K562 (cell line): ENCODE measurements around the gene AGRN. TPM values are rescaled to one million over a fixed set of nuclear protein-coding genes. Genes with fewer than 3 reads are reported as not detected.
A peak's percentile ranks its signal among the peaks of the same experiment; 100 is the strongest.

Source experiments
- E2F3 ChIP-seq: fragments of 250-450 bp; sonication (Bioruptor Pico); IDR thresholded peaks from 2 replicates; pipeline ENCODE4 v1.4.0; 2020; ENCODE audit warnings: mild to moderate bottlenecking
- E2F8 ChIP-seq: fragments of 450-650 bp; IDR thresholded peaks from 2 replicates; pipeline ENCODE4 v1.7.1; 2018; ENCODE audit warnings: mild to moderate bottlenecking, low read depth; ENCODE audit not compliant: partially characterized antibody
- HLTF ChIP-seq: fragments of 450-650 bp; IDR thresholded peaks from 2 replicates; pipeline ENCODE4 v1.6.1; 2016
- NKRF ChIP-seq: fragments of 450-650 bp; IDR thresholded peaks from 2 replicates; pipeline ENCODE4 v1.6.1; 2016; ENCODE audit warnings: borderline replicate concordance
- RB1 ChIP-seq: fragments of 450-650 bp; IDR thresholded peaks from 2 replicates; pipeline ENCODE4 v1.6.1; 2017; ENCODE audit warnings: low read depth, mild to moderate bottlenecking
- REST ChIP-seq, 2 experiments: fragments of 450-650 bp; formaldehyde crosslinking in 1 of 2; IDR thresholded peaks; 2 replicates each; pipeline versions ENCODE4 v1.4.0 to v1.6.1; 2014 to 2020; ENCODE audit warnings: mild to moderate bottlenecking in 2 of 2, borderline replicate concordance in 1 of 2, low read depth in 1 of 2
- SLC30A9 ChIP-seq: fragments of 250-450 bp; sonication (Bioruptor Pico); IDR thresholded peaks from 2 replicates; pipeline ENCODE4 v1.8.0; 2022; ENCODE audit warnings: mild to moderate bottlenecking, moderate library complexity
- SP2 ChIP-seq: IDR thresholded peaks from 2 replicates; pipeline ENCODE4 v1.6.1; 2011; ENCODE audit warnings: mild to moderate bottlenecking, low read depth, low read length, moderate library complexity; ENCODE audit not compliant: poor library complexity, severe bottlenecking; ENCODE audit errors: extremely low read depth
- WHSC1 ChIP-seq: IDR thresholded peaks from one replicate; pipeline ENCODE4 v1.6.1; 2012; ENCODE audit warnings: low read length, control low read depth, inconsistent platforms
- YBX1 ChIP-seq: fragments of 450-650 bp; IDR thresholded peaks from 2 replicates; pipeline ENCODE4 v1.7.1; 2016; ENCODE audit warnings: mild to moderate bottlenecking
- ZBTB17 ChIP-seq: fragments of 450-650 bp; formaldehyde crosslinking; IDR thresholded peaks from 2 replicates; pipeline ENCODE4 v1.4.0; 2020; ENCODE audit warnings: mild to moderate bottlenecking
- ZBTB8A ChIP-seq: fragments of 450-650 bp; IDR thresholded peaks from 2 replicates; pipeline ENCODE4 v1.6.1; 2018; ENCODE audit warnings: mild to moderate bottlenecking, moderate library complexity; ENCODE audit not compliant: partially characterized antibody
- ZNF3 ChIP-seq: fragments of 250-450 bp; sonication (Bioruptor Pico); IDR thresholded peaks from 2 replicates; pipeline ENCODE4 v1.5.0; 2021; ENCODE audit warnings: mild to moderate bottlenecking, moderate library complexity
- polyA plus RNA-seq, 8 experiments: library from polyadenylated mRNA; depleted of rRNA in 4 of 8; stranded (reverse) in 5 of 8; unstranded in 3 of 8; fragments of >200 nt; fragmentation: Nextera tagmentation in 2 of 8; fragmentation: Illumina TruSeq in 1 of 8; extraction: Ambion mirVana in 2 of 8; extraction: Trizol in 1 of 8; gene quantifications; 2 replicates each; pipeline versions ENCODE4 v1.2.1 to v1.2.3, GENCODE V29; 2011 to 2014; ENCODE audit warnings: inconsistent platforms in 1 of 8, missing spikeins in 1 of 8
- total RNA-seq, 7 experiments: library from RNA; depleted of rRNA in 6 of 7; stranded (reverse); fragments of >200 nt in 6 of 7; fragmentation: Illumina TruSeq in 2 of 7; extraction: Trizol in 2 of 7; gene quantifications; 2 replicates each; pipeline versions ENCODE4 v1.2.1 to v1.2.3, GENCODE V29; 2011 to 2021; ENCODE audit warnings: low replicate concordance in 1 of 7
- TF ChIP-seq, protein P1 (sequence below): fragments of 450-650 bp; IDR thresholded peaks from 2 replicates; pipeline ENCODE4 v1.6.1; 2016; ENCODE audit warnings: missing biosample characterization, missing genetic modification characterization

Gene AGRN
- total and polyA plus RNA-seq, 9 of the 15 experiments (the other 6 are each of a cell fraction or from before 2014, with no cell fraction given), result 0.04 to 111 (median 18.1) TPM

DNA sequence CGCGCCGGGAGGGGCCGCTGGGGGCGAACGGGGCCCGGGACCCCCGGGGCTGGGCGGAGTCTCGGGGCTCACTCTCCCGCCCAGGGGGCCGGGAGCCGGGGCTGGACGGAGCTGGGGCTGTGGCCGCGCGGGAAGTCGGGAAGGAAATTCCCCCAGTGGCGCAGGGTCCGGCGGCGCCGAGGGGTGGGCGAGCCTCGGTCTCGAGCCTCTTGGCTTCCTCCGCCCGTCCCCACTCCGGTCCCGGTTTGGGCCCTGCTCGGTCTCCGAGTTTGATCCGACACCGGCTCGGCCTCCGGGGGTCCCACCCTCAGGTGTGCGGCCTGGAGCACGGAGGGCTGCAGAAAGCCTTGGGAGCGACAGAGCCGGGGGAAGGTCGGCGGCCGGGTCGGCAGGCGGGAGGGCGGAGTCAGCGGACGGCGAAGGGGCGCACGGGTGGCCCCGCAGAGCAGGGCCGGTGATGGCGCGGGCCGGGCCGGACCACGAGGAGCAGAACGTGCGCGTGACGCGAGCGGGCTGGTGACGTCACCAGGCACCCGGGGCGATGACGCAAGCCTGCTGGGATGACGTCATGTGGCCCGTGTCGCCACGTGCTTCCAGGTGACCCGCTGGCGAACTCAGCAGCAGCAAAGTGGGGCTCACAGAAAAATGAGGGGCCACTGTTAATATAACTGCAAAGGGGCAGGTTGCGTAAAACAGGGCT lies 19.4 kb upstream of the AGRN start (continued):
- TF ChIP-seq SLC30A9 (CRISPR knock-in tag) (no peak), ZNF3 (no peak), YBX1 (no peak), REST (IDR thresholded peaks at IDR 0.05; ENCODE audit: borderline replicate concordance) (no peak), REST (CRISPR knock-in tag; IDR thresholded peaks at IDR 0.05; ENCODE audit: low read depth) (no peak), HLTF (peak; percentile 86; the same call in 1 of the 2 replicates), RB1 (peak; percentile 98), SP2 (no peak), NKRF (no peak; the same call in 1 of the 2 replicates), ZBTB8A (no peak), E2F8 (peak; percentile 95), WHSC1 (no peak), ZBTB17 (peak; percentile 87), E2F3 (CRISPR knock-in tag) (peak; percentile 56; the same call in 1 of the 2 replicates)
- TF ChIP-seq, protein P1, sequence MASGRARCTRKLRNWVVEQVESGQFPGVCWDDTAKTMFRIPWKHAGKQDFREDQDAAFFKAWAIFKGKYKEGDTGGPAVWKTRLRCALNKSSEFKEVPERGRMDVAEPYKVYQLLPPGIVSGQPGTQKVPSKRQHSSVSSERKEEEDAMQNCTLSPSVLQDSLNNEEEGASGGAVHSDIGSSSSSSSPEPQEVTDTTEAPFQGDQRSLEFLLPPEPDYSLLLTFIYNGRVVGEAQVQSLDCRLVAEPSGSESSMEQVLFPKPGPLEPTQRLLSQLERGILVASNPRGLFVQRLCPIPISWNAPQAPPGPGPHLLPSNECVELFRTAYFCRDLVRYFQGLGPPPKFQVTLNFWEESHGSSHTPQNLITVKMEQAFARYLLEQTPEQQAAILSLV, result peak; percentile 39; the same call in 1 of the 2 replicates
